SK-N-SH treated with all-trans-retinoic acid at 6 μM for 48 hours (cell line): Measurements from ENCODE around the gene PCDHGA3.
A peak's percentile ranks its signal among the peaks of the same experiment; 100 is the strongest.
"Not testable (repeated sequence)": the region's sequence is repeated elsewhere in the genome, so short reads cannot be mapped to it uniquely, and the experiment has no call there.

Source experiments
- ATAC-seq: fragments of 200-7000 bp; cut with Tn5 transposase; 3 replicates; pipeline ENCODE4 v1.9.1; 2020; ENCODE audit warnings: mild to moderate bottlenecking, moderate library complexity
- ARNTL ChIP-seq: fragments of 450-650 bp; formaldehyde crosslinking; IDR thresholded peaks from 2 replicates; pipeline ENCODE4 v1.5.0; 2020; ENCODE audit warnings: low read depth, mild to moderate bottlenecking, moderate library complexity, borderline replicate concordance
- BACH2 ChIP-seq: fragments of 250-450 bp; sonication (Bioruptor Pico); IDR thresholded peaks from 2 replicates; pipeline ENCODE4 v1.9.0; 2021; ENCODE audit warnings: mild to moderate bottlenecking, borderline replicate concordance
- CSDC2 ChIP-seq: fragments of 250-450 bp; sonication (Bioruptor Pico); IDR thresholded peaks from 2 replicates; pipeline ENCODE4 v1.5.0; 2020; ENCODE audit warnings: mild to moderate bottlenecking, moderate library complexity
- ESRRG ChIP-seq: fragments of 250-450 bp; sonication (Bioruptor Pico); IDR thresholded peaks from 2 replicates; pipeline ENCODE4 v1.6.1; 2021; ENCODE audit warnings: mild to moderate bottlenecking
- GLIS3 ChIP-seq: fragments of 250-450 bp; sonication (Bioruptor Pico); IDR thresholded peaks from 2 replicates; pipeline ENCODE4 v1.5.0; 2020; ENCODE audit warnings: mild to moderate bottlenecking, moderate library complexity
- ISL1 ChIP-seq: fragments of 250-450 bp; sonication (Bioruptor Pico); IDR thresholded peaks from 2 replicates; pipeline ENCODE4 v2.1.2; 2022; ENCODE audit warnings: mild to moderate bottlenecking, moderate library complexity
- OSR1 ChIP-seq: fragments of 250-450 bp; sonication (Bioruptor Pico); IDR thresholded peaks from 2 replicates; pipeline ENCODE4 v1.8.0; 2022; ENCODE audit warnings: moderate library complexity, mild to moderate bottlenecking, inconsistent platforms
- PPARA ChIP-seq: fragments of 250-450 bp; sonication (Bioruptor Pico); IDR thresholded peaks from 2 replicates; pipeline ENCODE4 v1.5.0; 2020; ENCODE audit warnings: mild to moderate bottlenecking, borderline replicate concordance
- RARB ChIP-seq: fragments of 250-450 bp; sonication (Bioruptor Pico); IDR thresholded peaks from 2 replicates; pipeline ENCODE4 v1.8.0; 2021; ENCODE audit warnings: mild to moderate bottlenecking, moderate library complexity
- TCF4 ChIP-seq: fragments of 250-450 bp; sonication (Bioruptor Pico); IDR thresholded peaks from 2 replicates; pipeline ENCODE4 v1.8.0; 2021; ENCODE audit warnings: mild to moderate bottlenecking, moderate library complexity, borderline replicate concordance
- TOX ChIP-seq: fragments of 250-450 bp; sonication (Bioruptor Pico); IDR thresholded peaks from 2 replicates; pipeline ENCODE4 v1.8.0; 2021; ENCODE audit warnings: mild to moderate bottlenecking, moderate library complexity, borderline replicate concordance
- ZC3H10 ChIP-seq: fragments of 250-450 bp; sonication (Bioruptor Pico); IDR thresholded peaks from 2 replicates; pipeline ENCODE4 v1.5.1; 2021; ENCODE audit warnings: mild to moderate bottlenecking, moderate library complexity
- ZFP3 ChIP-seq: fragments of 250-450 bp; sonication (Bioruptor Pico); IDR thresholded peaks from 2 replicates; pipeline ENCODE4 v1.5.0; 2020; ENCODE audit warnings: mild to moderate bottlenecking, moderate library complexity
- ZFP30 ChIP-seq: fragments of 450-650 bp; formaldehyde crosslinking; IDR thresholded peaks from 2 replicates; pipeline ENCODE4 v1.5.0; 2022; ENCODE audit warnings: mild to moderate bottlenecking, moderate library complexity
- ZNF565 ChIP-seq: fragments of 450-650 bp; formaldehyde crosslinking; conservative IDR thresholded peaks from 2 replicates; pipeline ENCODE4 v1.5.0; 2020; ENCODE audit warnings: low read depth, mild to moderate bottlenecking, moderate library complexity
- ZNF70 ChIP-seq: fragments of 450-650 bp; formaldehyde crosslinking; IDR thresholded peaks from 2 replicates; pipeline ENCODE4 v1.5.0; 2020; ENCODE audit warnings: mild to moderate bottlenecking, moderate library complexity
- ZNF8 ChIP-seq: fragments of 450-650 bp; formaldehyde crosslinking; IDR thresholded peaks from 2 replicates; pipeline ENCODE4 v1.5.0; 2020; ENCODE audit warnings: mild to moderate bottlenecking, moderate library complexity
- TF ChIP-seq, protein P1 (sequence below): fragments of 250-450 bp; sonication (Bioruptor Pico); IDR thresholded peaks from 2 replicates; pipeline ENCODE4 v1.8.0; 2020; ENCODE audit warnings: mild to moderate bottlenecking, moderate library complexity, borderline replicate concordance
- TF ChIP-seq, protein P2 (sequence below): fragments of 250-450 bp; sonication (Bioruptor Pico); IDR thresholded peaks from 2 replicates; pipeline ENCODE4 v1.5.1; 2021; ENCODE audit warnings: mild to moderate bottlenecking, moderate library complexity
- TF ChIP-seq, protein P3 (sequence below): fragments of 250-450 bp; sonication (Bioruptor Pico); IDR thresholded peaks from 2 replicates; pipeline ENCODE4 v1.8.0; 2021; ENCODE audit warnings: low read depth, mild to moderate bottlenecking, moderate library complexity, borderline replicate concordance

PCDHGA3 gene

DNA sequence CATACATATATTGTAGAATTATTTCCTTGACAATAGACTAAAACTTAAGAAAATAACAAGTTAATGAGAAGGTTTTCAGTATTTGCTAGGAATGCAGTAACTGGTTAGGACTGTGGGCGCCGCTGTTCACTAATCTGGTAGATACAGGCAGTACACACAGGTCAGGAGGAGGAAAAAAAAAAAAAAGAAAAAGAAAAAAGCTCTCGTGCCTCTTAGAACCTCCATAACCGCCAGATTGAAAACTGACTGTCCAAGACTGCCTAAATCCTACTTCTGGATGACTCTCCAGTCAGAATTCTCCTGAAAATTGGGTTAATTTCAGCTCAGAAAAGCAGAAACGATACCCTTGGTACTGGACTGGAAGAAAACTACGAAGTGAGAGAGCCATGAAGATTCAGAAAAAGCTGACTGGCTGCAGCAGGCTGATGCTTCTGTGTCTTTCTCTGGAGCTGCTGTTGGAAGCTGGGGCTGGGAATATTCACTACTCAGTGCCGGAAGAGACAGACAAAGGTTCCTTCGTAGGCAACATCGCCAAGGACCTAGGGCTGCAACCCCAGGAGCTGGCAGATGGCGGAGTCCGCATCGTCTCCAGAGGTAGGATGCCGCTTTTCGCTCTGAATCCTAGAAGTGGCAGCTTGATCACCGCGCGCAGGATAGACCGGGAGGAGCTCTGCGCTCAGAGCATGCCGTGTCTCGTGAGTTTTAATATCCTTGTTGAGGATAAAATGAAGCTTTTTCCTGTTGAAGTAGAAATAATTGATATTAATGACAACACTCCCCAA is 13.1 kb upstream of the PCDHGA3 start, which contains the start of gene PCDHGA1:
TSS of gene PCDHGA1 (plus strand) at position 216 of the 782 bp plus-strand sequence.
- no peak for TF ChIP-seq ISL1 (CRISPR knock-in tag)
- TF ChIP-seq, protein P1, sequence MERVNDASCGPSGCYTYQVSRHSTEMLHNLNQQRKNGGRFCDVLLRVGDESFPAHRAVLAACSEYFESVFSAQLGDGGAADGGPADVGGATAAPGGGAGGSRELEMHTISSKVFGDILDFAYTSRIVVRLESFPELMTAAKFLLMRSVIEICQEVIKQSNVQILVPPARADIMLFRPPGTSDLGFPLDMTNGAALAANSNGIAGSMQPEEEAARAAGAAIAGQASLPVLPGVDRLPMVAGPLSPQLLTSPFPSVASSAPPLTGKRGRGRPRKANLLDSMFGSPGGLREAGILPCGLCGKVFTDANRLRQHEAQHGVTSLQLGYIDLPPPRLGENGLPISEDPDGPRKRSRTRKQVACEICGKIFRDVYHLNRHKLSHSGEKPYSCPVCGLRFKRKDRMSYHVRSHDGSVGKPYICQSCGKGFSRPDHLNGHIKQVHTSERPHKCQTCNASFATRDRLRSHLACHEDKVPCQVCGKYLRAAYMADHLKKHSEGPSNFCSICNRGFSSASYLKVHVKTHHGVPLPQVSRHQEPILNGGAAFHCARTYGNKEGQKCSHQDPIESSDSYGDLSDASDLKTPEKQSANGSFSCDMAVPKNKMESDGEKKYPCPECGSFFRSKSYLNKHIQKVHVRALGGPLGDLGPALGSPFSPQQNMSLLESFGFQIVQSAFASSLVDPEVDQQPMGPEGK (CRISPR knock-in tag), result no peak
- TF ChIP-seq CSDC2, result no peak
- no peak for TF ChIP-seq ZNF565 (CRISPR knock-in tag)
- TF ChIP-seq, protein P2, sequence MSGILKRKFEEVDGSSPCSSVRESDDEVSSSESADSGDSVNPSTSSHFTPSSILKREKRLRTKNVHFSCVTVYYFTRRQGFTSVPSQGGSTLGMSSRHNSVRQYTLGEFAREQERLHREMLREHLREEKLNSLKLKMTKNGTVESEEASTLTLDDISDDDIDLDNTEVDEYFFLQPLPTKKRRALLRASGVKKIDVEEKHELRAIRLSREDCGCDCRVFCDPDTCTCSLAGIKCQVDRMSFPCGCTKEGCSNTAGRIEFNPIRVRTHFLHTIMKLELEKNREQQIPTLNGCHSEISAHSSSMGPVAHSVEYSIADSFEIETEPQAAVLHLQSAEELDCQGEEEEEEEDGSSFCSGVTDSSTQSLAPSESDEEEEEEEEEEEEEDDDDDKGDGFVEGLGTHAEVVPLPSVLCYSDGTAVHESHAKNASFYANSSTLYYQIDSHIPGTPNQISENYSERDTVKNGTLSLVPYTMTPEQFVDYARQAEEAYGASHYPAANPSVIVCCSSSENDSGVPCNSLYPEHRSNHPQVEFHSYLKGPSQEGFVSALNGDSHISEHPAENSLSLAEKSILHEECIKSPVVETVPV, result no peak
- TF ChIP-seq ZFP30 (CRISPR knock-in tag), result no peak
- no peak for TF ChIP-seq RARB (CRISPR knock-in tag)
- TF ChIP-seq, all 23 proteins: peak for 0
- ATAC-seq, result peak; percentile 75

DNA sequence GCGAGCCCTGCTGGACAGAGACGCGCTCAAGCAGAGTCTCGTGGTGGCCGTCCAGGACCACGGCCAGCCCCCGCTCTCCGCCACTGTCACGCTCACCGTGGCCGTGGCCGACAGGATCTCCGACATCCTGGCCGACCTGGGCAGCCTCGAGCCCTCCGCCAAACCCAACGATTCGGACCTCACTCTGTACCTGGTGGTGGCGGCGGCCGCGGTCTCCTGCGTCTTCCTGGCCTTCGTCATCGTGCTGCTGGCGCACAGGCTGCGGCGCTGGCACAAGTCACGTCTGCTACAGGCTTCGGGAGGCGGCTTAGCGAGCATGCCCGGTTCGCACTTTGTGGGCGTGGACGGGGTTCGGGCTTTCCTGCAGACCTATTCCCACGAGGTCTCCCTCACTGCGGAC is 11.1 kb upstream of the PCDHGA3 start:
- ATAC-seq, result not testable (repeated sequence)

DNA sequence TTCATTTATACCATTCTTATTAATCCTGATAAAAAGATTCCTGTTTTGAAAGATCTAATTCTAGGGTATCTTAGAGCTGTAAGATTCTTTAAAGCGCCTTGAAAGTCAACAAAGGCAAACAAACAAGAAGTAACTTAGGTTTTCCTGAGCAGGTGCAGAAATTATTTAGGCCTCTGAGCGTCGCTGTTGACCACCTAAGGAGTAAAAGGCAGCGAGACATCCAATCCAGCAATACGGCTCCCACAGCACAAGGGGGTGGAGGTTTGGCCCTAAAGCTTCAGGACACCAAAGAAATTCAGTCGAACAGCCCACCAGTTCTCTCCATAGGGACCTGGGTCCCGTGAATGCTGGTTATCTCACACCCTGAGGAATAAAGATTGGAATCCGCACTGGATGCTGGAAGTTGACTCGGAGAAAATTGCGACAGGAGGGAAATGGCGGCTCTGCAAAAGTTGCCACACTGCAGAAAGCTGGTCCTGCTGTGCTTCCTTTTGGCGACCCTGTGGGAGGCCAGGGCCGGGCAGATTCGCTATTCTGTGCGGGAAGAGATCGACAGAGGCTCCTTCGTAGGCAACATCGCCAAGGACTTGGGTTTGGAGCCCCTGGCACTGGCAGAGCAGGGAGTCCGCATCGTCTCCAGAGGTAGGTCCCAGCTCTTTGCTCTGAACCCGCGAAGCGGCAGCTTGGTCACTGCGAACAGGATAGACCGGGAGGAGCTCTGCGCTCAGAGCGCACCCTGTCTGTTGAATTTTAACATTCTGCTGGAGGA is 4.9 kb upstream of the PCDHGA3 start, which contains the start of gene PCDHGA2:
TSS of gene PCDHGA2 (plus strand) at position 223 of the 769 bp plus-strand sequence.
- TF ChIP-seq RARB (CRISPR knock-in tag) (no peak), ZFP3 (CRISPR knock-in tag) (no peak), GLIS3 (CRISPR knock-in tag) (no peak), ZNF565 (CRISPR knock-in tag) (no peak), BACH2 (no peak), CSDC2 (no peak), TCF4 (CRISPR knock-in tag) (no peak), PPARA (CRISPR knock-in tag) (no peak), ISL1 (CRISPR knock-in tag) (no peak), ZNF70 (CRISPR knock-in tag) (no peak), ARNTL (CRISPR knock-in tag) (no peak), ZC3H10 (CRISPR knock-in tag) (no peak)
- TF ChIP-seq, protein P2, result no peak
- TF ChIP-seq, protein P1 (CRISPR knock-in tag), result no peak
- 0 out of 3 replicates have a peak, but pooled peaks have one; percentile 25 for ATAC-seq

DNA sequence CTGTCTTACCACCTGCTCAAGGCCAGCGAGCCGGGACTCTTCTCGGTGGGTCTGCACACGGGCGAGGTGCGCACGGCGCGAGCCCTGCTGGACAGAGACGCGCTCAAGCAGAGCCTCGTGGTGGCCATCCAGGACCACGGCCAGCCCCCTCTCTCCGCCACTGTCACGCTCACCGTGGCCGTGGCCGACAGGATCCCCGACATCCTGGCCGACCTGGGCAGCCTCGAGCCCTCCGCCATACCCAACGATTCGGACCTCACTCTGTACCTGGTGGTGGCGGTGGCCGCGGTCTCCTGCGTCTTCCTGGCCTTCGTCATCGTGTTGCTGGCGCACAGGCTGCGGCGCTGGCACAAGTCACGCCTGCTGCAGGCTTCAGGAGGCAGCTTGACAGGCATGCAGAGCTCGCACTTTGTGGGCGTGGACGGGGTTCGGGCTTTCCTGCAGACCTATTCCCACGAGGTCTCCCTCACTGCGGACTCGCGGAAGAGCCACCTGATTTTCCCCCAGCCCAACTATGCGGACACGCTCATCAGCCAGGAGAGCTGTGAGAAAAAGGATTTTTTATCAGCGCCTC is 2.8 kb upstream of the PCDHGA3 start:
- ATAC-seq, result not testable (repeated sequence)

DNA sequence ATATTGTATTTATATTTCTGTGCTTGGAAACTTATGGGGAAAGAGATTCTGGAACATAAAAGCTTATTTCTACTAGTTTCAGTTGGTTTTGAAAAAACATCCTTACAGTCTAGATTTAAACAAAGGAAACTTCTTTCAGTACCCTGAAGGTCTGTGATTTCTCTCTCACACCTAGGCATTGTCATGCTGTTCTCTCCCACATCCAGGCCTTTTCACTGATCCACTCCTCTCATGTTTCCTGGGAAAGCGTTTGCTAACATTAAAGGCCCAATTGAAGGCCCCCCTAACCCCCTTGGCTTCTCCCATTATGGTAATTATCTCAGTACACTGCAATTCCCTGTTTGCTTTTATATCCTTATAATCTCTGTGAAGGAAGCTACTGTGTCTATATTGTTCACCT is 856 bp upstream of the PCDHGA3 start:
- TF ChIP-seq, protein P2, result no peak
- TF ChIP-seq, protein P3, sequence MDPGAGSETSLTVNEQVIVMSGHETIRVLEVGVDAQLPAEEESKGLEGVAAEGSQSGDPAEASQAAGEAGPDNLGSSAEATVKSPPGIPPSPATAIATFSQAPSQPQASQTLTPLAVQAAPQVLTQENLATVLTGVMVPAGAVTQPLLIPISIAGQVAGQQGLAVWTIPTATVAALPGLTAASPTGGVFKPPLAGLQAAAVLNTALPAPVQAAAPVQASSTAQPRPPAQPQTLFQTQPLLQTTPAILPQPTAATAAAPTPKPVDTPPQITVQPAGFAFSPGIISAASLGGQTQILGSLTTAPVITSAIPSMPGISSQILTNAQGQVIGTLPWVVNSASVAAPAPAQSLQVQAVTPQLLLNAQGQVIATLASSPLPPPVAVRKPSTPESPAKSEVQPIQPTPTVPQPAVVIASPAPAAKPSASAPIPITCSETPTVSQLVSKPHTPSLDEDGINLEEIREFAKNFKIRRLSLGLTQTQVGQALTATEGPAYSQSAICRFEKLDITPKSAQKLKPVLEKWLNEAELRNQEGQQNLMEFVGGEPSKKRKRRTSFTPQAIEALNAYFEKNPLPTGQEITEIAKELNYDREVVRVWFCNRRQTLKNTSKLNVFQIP (CRISPR knock-in tag), result no peak
- no peak for TF ChIP-seq ARNTL (CRISPR knock-in tag)
- TF ChIP-seq ISL1 (CRISPR knock-in tag), result no peak
- no peak for TF ChIP-seq ZFP3 (CRISPR knock-in tag)
- no peak for TF ChIP-seq RARB (CRISPR knock-in tag)
- TF ChIP-seq BACH2, result no peak
- TF ChIP-seq CSDC2, result no peak
- no peak for TF ChIP-seq ZNF8 (CRISPR knock-in tag)
- no peak for TF ChIP-seq ZNF70 (CRISPR knock-in tag)
- no peak for TF ChIP-seq OSR1 (CRISPR knock-in tag)
- no peak for TF ChIP-seq TCF4 (CRISPR knock-in tag)
- no peak for TF ChIP-seq ESRRG (CRISPR knock-in tag)
- TF ChIP-seq TOX (CRISPR knock-in tag), result no peak

More for the DNA sequence above, 856 bp upstream of the PCDHGA3 start:
- no peak for ATAC-seq
